Pancreas (tissue), 10 donors: ENCODE results near the gene ASPHD2. TPM values are rescaled to one million over a fixed set of nuclear protein-coding genes. Genes with fewer than 3 reads are reported as not detected.
A peak's percentile ranks its signal among the peaks of the same experiment; 100 is the strongest.

Experiments
- ATAC-seq, 4 donors: fragments of 200-7000 bp; cut with Tn5 transposase; one replicate each; pipeline versions ENCODE4 v1.8.0 to v1.9.1; 2020; ENCODE audit warnings: mild to moderate bottlenecking in 4 of 4, moderate library complexity in 4 of 4
- DNase-seq, 6 donors: peaks; one replicate each; pipeline ENCODE4 v3.0.0-alpha.2; 2020
- FAIRE-seq: peaks from 2 replicates; lab custom pipeline; 2012; peaks lifted over from hg19 to GRCh38; lab: Jason Lieb, UNC
- H3K27ac ChIP-seq, 4 donors: fragments of 200-600 bp; sonication (generic); 1 replicate in 3 of 4; 2 replicates in 1 of 4; pipeline versions ENCODE4 v1.5.0 to v1.8.0; 2020
- H3K27me3 ChIP-seq, 4 donors: fragments of 200-600 bp; one replicate each; pipeline ENCODE4 v1.8.0; 2021
- H3K36me3 ChIP-seq, 3 donors: fragments of 200-600 bp; sonication (generic) in 1 of 3; one replicate each; pipeline versions ENCODE4 v1.5.0 to v1.8.0; 2020 to 2021
- H3K4me1 ChIP-seq, 3 donors: fragments of 200-600 bp; one replicate each; pipeline ENCODE4 v1.8.0; 2021
- H3K4me3 ChIP-seq, 4 donors: fragments of 200-600 bp; sonication (generic) in 2 of 4; one replicate each; pipeline versions ENCODE4 v1.5.0 to v1.8.0; 2020 to 2021
- H3K9me3 ChIP-seq, 4 donors: fragments of 200-600 bp; one replicate each; pipeline ENCODE4 v1.8.0; 2021
- WGBS, 2 donors: extraction: QIAGEN DNeasy Blood & Tissue Kit; methylation state at CpG; one replicate each; pipeline ENCODE4 v1.1.7; 2013; 5-methylcytosine and 5-hydroxymethylcytosine counted together
- intact Hi-C, 3 donors: fragments of 100-400 bp; cut with DNase I; formaldehyde crosslinking; loops; one replicate each; pipeline versions ENCODE4 v1.11.1 to v1.14.2; 2022
- polyA plus RNA-seq, 2 donors: library from polyadenylated mRNA; stranded (reverse); fragments of 200-250 nt; gene quantifications; one replicate each; pipeline ENCODE4 v1.2.3, GENCODE V29; 2013
- total RNA-seq, 6 donors: library from RNA; stranded (reverse); fragmentation: NEBNext Ultra II Directional in 4 of 6; extraction: Animal tissue kit (Norgen Biotek cat#: 25700) in 4 of 6; gene quantifications; one replicate each; pipeline versions ENCODE4 v1.2.1 to v1.2.4, GENCODE V29; 2021 to 2023
- TF ChIP-seq, protein P1 (sequence below), 4 donors: fragments of 200-600 bp; sonication (generic) in 3 of 4; IDR thresholded peaks; one replicate each; pipeline versions ENCODE4 v1.5.0 to v1.8.0; 2021; ENCODE audit warnings: antibody characterized with exemption in 4 of 4
- donor health status: healthy with polysubstance abuse.
- donor health status: DM: no; HTN: no; CAD: no; lungs with moderate emphysema.
- donor health status: DM: no; HTN: no; CAD: no.
- donor health status: control.
- donor health status: control.
- donor health status: Bipolar disorder and iron deficiency.
- donor health status: DM: yes; HTN: yes; CAD: no.
- donor health status: DM: no; HTN: no; CAD: no.
- donor health status: DM: no; HTN: no; CAD: no.
- donor health status: DM: yes; HTN: yes; CAD: no.

The ASPHD2 gene
- total and polyA plus RNA-seq, 8 donors, result 0.14 to 0.75 (median 0.28) TPM

DNA sequence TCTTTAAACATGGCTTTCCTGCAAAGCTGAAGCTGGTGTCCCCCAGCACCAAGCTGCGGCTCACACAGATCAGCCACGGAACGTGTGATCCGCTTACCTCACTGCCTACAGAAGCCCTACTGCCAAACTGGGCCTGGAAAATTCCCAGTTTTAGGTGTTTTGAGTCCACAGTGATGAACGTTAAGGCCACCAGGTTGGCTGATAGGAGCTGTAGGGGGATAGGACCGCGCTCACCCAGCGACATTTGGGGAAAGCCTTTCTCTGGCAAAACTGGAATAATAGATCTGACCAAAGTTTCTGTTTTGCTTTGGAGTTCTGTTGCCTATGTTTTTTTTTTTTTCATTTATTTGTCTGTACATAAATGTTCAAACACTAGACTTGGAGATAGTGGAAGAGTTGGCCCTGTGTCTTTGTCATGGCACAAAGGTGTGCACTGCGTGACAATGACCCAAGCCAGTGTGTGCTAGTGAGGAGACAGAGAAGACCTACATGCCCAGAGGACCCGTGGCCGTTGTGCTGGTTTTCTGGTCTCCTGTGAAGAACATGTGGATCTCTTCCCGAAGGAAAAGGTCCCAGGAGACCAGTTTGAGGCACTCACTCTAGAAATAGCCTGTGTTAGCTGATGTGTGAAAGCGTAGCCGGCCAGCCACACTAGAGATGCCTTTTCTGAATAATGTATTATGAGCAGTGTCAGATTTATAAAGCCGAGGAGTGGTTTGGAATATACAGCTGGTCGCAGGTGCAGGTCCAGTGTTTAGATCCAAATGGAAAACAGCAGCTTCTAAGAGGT, 15.0 kb downstream of the ASPHD2 start:
- ATAC-seq (no peak), DNase-seq (no peak), FAIRE-seq (no peak)
- TF ChIP-seq, protein P1, sequence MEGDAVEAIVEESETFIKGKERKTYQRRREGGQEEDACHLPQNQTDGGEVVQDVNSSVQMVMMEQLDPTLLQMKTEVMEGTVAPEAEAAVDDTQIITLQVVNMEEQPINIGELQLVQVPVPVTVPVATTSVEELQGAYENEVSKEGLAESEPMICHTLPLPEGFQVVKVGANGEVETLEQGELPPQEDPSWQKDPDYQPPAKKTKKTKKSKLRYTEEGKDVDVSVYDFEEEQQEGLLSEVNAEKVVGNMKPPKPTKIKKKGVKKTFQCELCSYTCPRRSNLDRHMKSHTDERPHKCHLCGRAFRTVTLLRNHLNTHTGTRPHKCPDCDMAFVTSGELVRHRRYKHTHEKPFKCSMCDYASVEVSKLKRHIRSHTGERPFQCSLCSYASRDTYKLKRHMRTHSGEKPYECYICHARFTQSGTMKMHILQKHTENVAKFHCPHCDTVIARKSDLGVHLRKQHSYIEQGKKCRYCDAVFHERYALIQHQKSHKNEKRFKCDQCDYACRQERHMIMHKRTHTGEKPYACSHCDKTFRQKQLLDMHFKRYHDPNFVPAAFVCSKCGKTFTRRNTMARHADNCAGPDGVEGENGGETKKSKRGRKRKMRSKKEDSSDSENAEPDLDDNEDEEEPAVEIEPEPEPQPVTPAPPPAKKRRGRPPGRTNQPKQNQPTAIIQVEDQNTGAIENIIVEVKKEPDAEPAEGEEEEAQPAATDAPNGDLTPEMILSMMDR (IDR thresholded peaks at IDR 0.05), result no peak
- H3K27ac ChIP-seq, result no peak overlapping the region
- no peaks in the 10 kb centered on the region for H3K9me3 ChIP-seq
- H3K4me1 ChIP-seq, result no peaks in the 10 kb centered on the region
- H3K36me3 ChIP-seq, result no peaks in the 10 kb centered on the region
- 82 to 86% methylated on average over 16 of the region's 16 CpGs for WGBS, 2 donors
- intact Hi-C loops, result no loop called here
- no peak overlapping the region for H3K4me3 ChIP-seq
- no peaks in the 10 kb centered on the region for H3K27me3 ChIP-seq

DNA sequence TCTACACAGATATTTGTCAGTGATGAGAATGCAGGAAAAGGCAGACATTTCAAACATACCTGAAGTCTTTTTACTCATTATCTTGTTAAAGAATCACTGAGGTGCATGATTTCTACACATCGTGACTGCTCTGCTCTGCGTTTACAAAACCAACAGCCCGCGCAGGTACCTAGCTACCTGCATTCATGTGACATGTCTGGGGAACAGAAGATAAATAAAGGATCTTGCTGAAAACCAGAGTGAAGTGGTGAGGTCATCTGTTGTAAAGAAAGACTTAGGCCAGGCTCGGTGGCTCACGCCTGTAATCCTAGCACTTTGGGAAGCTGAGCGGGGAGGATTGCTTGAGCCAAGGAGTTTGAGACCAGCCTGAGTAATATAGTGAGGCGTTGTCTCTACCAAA, 15.7 kb downstream of the ASPHD2 start:
- Histone ChIP-seq H3K4me1 (no peaks in the 10 kb centered on the region), H3K36me3 (no peaks in the 10 kb centered on the region), H3K27me3 (no peaks in the 10 kb centered on the region), H3K9me3 (no peaks in the 10 kb centered on the region), H3K4me3 (no peak overlapping the region), H3K27ac (no peak overlapping the region)
- DNase-seq, result no peak
- WGBS, 2 donors, result 79 to 80% methylated on average over 8 of the region's 8 CpGs
- FAIRE-seq, result no peak
- ATAC-seq, result peak in 2 of 4 donors; percentile 37 to 38
- TF ChIP-seq, protein P1 (IDR thresholded peaks at IDR 0.05), result no peak
- intact Hi-C loops, result no loop called here

DNA sequence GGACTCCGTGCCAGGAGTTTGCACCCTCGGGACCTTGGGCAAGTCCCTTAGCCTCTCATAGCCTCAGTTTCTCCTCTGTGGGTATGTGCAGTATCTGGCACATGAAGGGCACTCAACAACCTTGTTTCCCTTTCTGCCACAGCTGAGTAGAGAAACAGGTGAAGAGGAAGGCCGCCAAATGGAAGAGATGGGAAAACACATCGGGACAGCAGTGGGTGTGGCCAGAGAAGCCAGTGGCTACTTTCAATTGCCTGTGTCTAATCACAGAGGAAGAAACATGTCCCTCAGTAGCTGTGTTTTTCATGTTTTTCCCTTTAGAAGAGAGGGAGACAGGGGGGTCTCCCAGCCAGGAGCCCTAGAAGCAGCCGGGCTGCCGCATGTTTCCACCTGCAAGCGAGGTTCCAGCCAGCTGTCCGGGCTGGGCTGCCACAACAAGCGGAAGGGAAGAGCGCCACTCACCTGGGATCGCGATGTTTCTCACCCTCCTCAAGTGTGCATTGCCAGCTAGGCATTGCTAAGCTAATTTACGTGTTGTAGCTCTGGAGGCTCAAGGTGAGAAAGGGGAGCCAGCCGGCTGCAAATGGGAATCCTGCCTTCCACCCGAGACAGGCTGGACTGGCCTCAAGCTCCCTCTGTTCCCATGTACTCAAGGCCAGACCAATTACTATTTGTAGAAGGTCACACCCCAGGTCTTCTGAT, 16.7 kb downstream of the ASPHD2 start:
- WGBS, 2 donors, result 46 to 48% methylated on average over 15 of the region's 15 CpGs
- Histone ChIP-seq H3K9me3 (no peaks in the 10 kb centered on the region), H3K27me3 (no peaks in the 10 kb centered on the region), H3K4me1 (no peaks in the 10 kb centered on the region), H3K27ac (no peak overlapping the region), H3K4me3 (no peak overlapping the region), H3K36me3 (peaks cover 0 to 2% (median 0%) of the 10 kb centered on the region in 3 donors)
- intact Hi-C loops, result no loop called here
- FAIRE-seq (no peak), DNase-seq (no peak), ATAC-seq (peak in 2 of 4 donors; percentile 37 to 40)
- TF ChIP-seq, protein P1 (IDR thresholded peaks at IDR 0.05), result no peak

DNA sequence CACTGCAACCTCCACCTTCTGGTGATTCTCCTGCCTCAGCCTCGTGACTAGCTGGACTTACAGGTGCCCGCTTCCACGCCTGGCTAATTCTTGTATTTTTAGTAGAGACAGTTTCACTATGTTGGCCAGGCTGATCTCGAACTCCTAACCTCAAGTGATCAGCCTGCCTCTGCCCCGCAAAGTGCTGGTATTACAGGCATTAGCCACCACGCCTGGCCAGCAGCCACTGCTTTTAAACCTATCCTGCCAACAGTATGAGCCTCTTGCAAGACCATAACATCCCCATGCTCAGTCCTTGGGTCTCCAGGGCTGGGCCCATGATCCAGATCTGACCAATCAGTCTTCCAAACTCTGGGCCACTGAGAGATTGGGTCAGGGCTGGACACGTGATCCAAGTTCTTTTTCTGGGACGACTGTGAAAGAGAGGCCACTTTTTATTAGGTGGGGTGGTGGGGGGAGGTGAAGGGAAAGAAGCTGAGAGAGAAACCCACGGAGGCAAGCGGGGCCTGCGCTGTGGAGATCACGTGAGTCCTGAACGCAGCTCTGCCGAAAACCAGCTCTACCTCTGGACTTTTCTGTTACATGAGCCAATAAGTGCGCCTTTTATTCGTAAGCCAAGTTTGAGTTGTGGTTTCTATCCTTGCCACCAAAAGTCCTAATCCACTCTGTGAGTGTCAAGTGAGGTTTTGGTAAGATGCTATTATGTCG, 17.9 kb downstream of the ASPHD2 start:
- ATAC-seq (no peak), FAIRE-seq (no peak), DNase-seq (no peak)
- WGBS, 2 donors, result 85 to 89% methylated on average over 17 of the region's 17 CpGs
- intact Hi-C loops, result no loop called here
- no peak overlapping the region for H3K27ac ChIP-seq
- H3K9me3 ChIP-seq, result no peaks in the 10 kb centered on the region
- peaks cover 0 to 12% (median 0%) of the 10 kb centered on the region in 3 donors for H3K36me3 ChIP-seq
- H3K4me1 ChIP-seq, result no peaks in the 10 kb centered on the region
- TF ChIP-seq, protein P1 (IDR thresholded peaks at IDR 0.05), result no peak
- no peak overlapping the region for H3K4me3 ChIP-seq
- H3K27me3 ChIP-seq, result no peaks in the 10 kb centered on the region
